ENCODE results near the gene HACD2.

HACD2 gene

GRCh38 chr3:123546133-123546755, 38.6 kb downstream of the HACD2 start:
- no peak for TF ChIP-seq PRDM2 (tag by site-specific recombination; IDR thresholded peaks at IDR 0.05; ENCODE audit: borderline replicate concordance)
- no peak for TF ChIP-seq ZNF175 (tag by site-specific recombination; IDR thresholded peaks at IDR 0.05)
- TF ChIP-seq ZNF580 (tag by site-specific recombination; IDR thresholded peaks at IDR 0.05), result no peak
- no peak for TF ChIP-seq ZBTB49 (tag by site-specific recombination; IDR thresholded peaks at IDR 0.05; ENCODE audit: low read depth)
- TF ChIP-seq ZBTB10 (tag by site-specific recombination; IDR thresholded peaks at IDR 0.05), result no peak
- TF ChIP-seq ZNF830 (tag by site-specific recombination; IDR thresholded peaks at IDR 0.05; ENCODE audit: low read depth), result no peak
- no peak for TF ChIP-seq ZNF398 (tag by site-specific recombination; IDR thresholded peaks at IDR 0.05)
- 0 out of 2 replicates have a peak, but pooled peaks have one; percentile 14 for TF ChIP-seq PRDM10 (tag by site-specific recombination; IDR thresholded peaks at IDR 0.05)
- no peak for TF ChIP-seq ZNF221 (tag by site-specific recombination; IDR thresholded peaks at IDR 0.05; ENCODE audit: borderline replicate concordance)
- Histone ChIP-seq H3K27ac (ENCODE audit: extremely low read depth, low read depth, low read length) (no peak overlapping the region), H3K4me1 (ENCODE audit: control insufficient read depth, insufficient read depth, low read length) (no peaks in the 10 kb centered on the region), H3K4me3 (ENCODE audit: low read depth, low read length) (no peak overlapping the region), H3K36me3 (ENCODE audit: control insufficient read depth in 2 of 2, insufficient read depth in 1 of 2, low read length in 2 of 2) (peaks cover 4 to 10% of the 10 kb centered on the region in 2 experiments; a peak in 2 of 3 replicates), H3K9me3 (ENCODE audit: control insufficient read depth, insufficient read depth, low read depth, low read length) (no peaks in the 10 kb centered on the region)
- CTCF ChIA-PET, result interaction anchor here (1.1 kb wide), 1 partner anchor 12 kb away, joined by 4 read pairs; no protein-coding TSS in a partner anchor
- POLR2A ChIA-PET, result no interaction called here

Measured in HEK293 (cell line).